ENCODE results near the gene ZNF841. TPM values are rescaled to one million over a fixed set of nuclear protein-coding genes. Genes with fewer than 3 reads are reported as not detected.
A peak's percentile ranks its signal among the peaks of the same experiment; 100 is the strongest.

Gene ZNF841
- total and polyA plus RNA-seq, 2 of the 13 experiments (the other 11 are each of a cell fraction or from before 2014, with no cell fraction given): 6.2 to 14.2 TPM

DNA sequence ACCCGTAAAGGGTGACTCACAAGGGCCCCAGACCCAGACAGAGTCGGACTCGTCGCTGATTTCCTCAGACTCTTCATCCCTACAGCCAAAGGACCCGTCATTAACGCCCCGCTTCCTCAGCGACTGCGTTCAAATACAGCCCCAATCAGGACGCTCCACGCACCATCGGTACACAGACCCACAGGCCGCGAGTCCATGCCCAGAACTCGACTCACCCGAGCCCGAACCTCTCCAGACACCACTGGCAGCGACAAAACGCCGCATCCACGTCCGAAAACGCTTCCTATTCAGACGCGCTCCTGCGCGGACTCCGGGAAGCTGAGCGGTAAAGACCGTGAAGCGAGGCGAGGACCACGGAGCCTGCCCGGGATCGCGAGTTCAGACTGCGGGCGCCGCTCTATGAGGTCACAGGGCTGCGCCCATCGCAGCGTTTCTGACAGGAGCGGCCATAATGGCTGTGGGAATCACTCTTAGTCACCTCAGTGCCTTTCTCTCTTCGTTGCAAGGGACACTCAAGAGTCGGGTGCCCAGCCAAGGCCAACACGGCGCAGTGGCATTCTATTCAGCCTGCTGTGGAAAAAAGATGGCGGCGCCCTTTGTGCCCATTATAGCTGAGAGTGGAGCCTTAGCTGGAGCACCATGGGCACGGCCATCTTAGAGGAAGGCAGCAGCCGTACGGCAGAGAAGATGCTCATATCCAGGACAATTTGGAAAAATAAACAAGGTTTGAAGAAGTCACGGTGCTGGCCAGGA lies 67.4 kb downstream of the ZNF841 start, which contains the start of gene ZNF614 (continued):
- TF ChIP-seq, protein P1, sequence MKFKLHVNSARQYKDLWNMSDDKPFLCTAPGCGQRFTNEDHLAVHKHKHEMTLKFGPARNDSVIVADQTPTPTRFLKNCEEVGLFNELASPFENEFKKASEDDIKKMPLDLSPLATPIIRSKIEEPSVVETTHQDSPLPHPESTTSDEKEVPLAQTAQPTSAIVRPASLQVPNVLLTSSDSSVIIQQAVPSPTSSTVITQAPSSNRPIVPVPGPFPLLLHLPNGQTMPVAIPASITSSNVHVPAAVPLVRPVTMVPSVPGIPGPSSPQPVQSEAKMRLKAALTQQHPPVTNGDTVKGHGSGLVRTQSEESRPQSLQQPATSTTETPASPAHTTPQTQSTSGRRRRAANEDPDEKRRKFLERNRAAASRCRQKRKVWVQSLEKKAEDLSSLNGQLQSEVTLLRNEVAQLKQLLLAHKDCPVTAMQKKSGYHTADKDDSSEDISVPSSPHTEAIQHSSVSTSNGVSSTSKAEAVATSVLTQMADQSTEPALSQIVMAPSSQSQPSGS (CRISPR knock-in tag; IDR thresholded peaks at IDR 0.05): peak; percentile 45; the same call in 1 of the 2 replicates
- no peak for TF ChIP-seq KLF13 (CRISPR knock-in tag; IDR thresholded peaks at IDR 0.05)
- TF ChIP-seq ZNF205 (CRISPR knock-in tag; IDR thresholded peaks at IDR 0.05): peak; percentile 52; the same call in 1 of the 2 replicates
- TF ChIP-seq ZNF317 (CRISPR knock-in tag; IDR thresholded peaks at IDR 0.05): peak; percentile 89
- peak; percentile 60 for TF ChIP-seq SRSF1 (optimal IDR thresholded peaks at IDR 0.05; ENCODE audit: low read depth, low read length)
- TF ChIP-seq ZBTB3 (CRISPR knock-in tag; IDR thresholded peaks at IDR 0.05; ENCODE audit: borderline replicate concordance, low read depth): peak; percentile 66; the same call in 1 of the 2 replicates
- 0 out of 2 replicates have a peak, but pooled peaks have one; percentile 59 for TF ChIP-seq ZNF879 (CRISPR knock-in tag; IDR thresholded peaks at IDR 0.05)
- TF ChIP-seq ZNF333 (CRISPR knock-in tag; IDR thresholded peaks at IDR 0.05; ENCODE audit: borderline replicate concordance): peak; percentile 54; the same call in 1 of the 2 replicates
- TF ChIP-seq, protein P2, sequence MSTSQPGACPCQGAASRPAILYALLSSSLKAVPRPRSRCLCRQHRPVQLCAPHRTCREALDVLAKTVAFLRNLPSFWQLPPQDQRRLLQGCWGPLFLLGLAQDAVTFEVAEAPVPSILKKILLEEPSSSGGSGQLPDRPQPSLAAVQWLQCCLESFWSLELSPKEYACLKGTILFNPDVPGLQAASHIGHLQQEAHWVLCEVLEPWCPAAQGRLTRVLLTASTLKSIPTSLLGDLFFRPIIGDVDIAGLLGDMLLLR (CRISPR knock-in tag; IDR thresholded peaks at IDR 0.05): peak; percentile 79
- peak; percentile 61 for TF ChIP-seq ZNF552 (CRISPR knock-in tag; IDR thresholded peaks at IDR 0.05; ENCODE audit: borderline replicate concordance)
- TF ChIP-seq HOXA9 (CRISPR knock-in tag; IDR thresholded peaks at IDR 0.05; ENCODE audit: borderline replicate concordance): no peak
- peak; percentile 95 for TF ChIP-seq PHF8 (CRISPR knock-in tag; IDR thresholded peaks at IDR 0.05)
- no peak for TF ChIP-seq ZNF446 (CRISPR knock-in tag; IDR thresholded peaks at IDR 0.05)
- TF ChIP-seq ZSCAN9 (CRISPR knock-in tag; IDR thresholded peaks at IDR 0.05; ENCODE audit: borderline replicate concordance): no peak
- TF ChIP-seq, protein P3, sequence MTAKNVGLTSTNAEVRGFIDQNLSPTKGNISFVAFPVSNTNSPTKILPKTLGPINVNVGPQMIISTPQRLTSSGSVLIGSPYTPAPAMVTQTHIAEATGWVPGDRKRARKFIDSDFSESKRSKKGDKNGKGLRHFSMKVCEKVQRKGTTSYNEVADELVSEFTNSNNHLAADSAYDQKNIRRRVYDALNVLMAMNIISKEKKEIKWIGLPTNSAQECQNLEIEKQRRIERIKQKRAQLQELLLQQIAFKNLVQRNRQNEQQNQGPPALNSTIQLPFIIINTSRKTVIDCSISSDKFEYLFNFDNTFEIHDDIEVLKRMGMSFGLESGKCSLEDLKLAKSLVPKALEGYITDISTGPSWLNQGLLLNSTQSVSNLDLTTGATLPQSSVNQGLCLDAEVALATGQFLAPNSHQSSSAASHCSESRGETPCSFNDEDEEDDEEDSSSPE (CRISPR knock-in tag; IDR thresholded peaks at IDR 0.05): 0 out of 2 replicates have a peak, but pooled peaks have one; percentile 14
- TF ChIP-seq, protein P4, sequence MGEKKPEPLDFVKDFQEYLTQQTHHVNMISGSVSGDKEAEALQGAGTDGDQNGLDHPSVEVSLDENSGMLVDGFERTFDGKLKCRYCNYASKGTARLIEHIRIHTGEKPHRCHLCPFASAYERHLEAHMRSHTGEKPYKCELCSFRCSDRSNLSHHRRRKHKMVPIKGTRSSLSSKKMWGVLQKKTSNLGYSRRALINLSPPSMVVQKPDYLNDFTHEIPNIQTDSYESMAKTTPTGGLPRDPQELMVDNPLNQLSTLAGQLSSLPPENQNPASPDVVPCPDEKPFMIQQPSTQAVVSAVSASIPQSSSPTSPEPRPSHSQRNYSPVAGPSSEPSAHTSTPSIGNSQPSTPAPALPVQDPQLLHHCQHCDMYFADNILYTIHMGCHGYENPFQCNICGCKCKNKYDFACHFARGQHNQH (CRISPR knock-in tag; IDR thresholded peaks at IDR 0.05): peak; percentile 66
- TF ChIP-seq ATF7-NPFF (CRISPR knock-in tag; IDR thresholded peaks at IDR 0.05; ENCODE audit: low read depth): peak; percentile 65; the same call in 1 of the 2 replicates
- TF ChIP-seq NONO (IDR thresholded peaks at IDR 0.05): no peak
- TF ChIP-seq NONO (CRISPR knock-in tag; conservative IDR thresholded peaks at IDR 0.05): peak; percentile 81
- peak; percentile 86; the same call in 1 of the 2 replicates for TF ChIP-seq TAF1 (CRISPR knock-in tag; IDR thresholded peaks at IDR 0.05)
- TF ChIP-seq RFX3 (CRISPR knock-in tag; IDR thresholded peaks at IDR 0.05): no peak
- peak; percentile 88 for TF ChIP-seq SIN3B (IDR thresholded peaks at IDR 0.05; ENCODE audit: low read length)
- peak; percentile 78; the same call in 1 of the 2 replicates for TF ChIP-seq ZNF598 (CRISPR knock-in tag; IDR thresholded peaks at IDR 0.05; ENCODE audit: borderline replicate concordance)
- TF ChIP-seq, protein P5, sequence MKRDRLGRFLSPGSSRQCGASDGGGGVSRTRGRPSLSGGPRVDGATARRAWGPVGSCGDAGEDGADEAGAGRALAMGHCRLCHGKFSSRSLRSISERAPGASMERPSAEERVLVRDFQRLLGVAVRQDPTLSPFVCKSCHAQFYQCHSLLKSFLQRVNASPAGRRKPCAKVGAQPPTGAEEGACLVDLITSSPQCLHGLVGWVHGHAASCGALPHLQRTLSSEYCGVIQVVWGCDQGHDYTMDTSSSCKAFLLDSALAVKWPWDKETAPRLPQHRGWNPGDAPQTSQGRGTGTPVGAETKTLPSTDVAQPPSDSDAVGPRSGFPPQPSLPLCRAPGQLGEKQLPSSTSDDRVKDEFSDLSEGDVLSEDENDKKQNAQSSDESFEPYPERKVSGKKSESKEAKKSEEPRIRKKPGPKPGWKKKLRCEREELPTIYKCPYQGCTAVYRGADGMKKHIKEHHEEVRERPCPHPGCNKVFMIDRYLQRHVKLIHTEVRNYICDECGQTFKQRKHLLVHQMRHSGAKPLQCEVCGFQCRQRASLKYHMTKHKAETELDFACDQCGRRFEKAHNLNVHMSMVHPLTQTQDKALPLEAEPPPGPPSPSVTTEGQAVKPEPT (CRISPR knock-in tag; IDR thresholded peaks at IDR 0.05; ENCODE audit: low read depth): no peak

All from HepG2 (cell line).